HepG2 (cell line): Measurements from ENCODE around the gene HIGD1C. TPM values are rescaled to one million over a fixed set of nuclear protein-coding genes. Genes with fewer than 3 reads are reported as not detected.

Source experiments
- AGO1 ChIP-seq: fragments of 200-400 bp; formaldehyde crosslinking; IDR thresholded peaks from 2 replicates; pipeline ENCODE4 v1.6.1; 2017; ENCODE audit warnings: mild to moderate bottlenecking, low read depth, low read length, moderate library complexity; ENCODE audit not compliant: poor library complexity, severe bottlenecking
- BCL6 ChIP-seq: IDR thresholded peaks from 2 replicates; pipeline ENCODE4 v1.6.1; 2016; ENCODE audit warnings: missing genetic modification reagents, missing compliant biosample characterization
- CBX2 ChIP-seq, 2 experiments: fragments of 200-600 bp in 1 of 2; sonication (generic); formaldehyde crosslinking in 1 of 2; IDR thresholded peaks; 2 replicates each; pipeline versions ENCODE4 v1.7.0 to v1.8.1; 2018 to 2022; ENCODE audit warnings: low read depth in 2 of 2, low read length in 1 of 2, mild to moderate bottlenecking in 1 of 2, missing genetic modification reagents in 1 of 2
- IKZF4 ChIP-seq: sonication (generic); formaldehyde crosslinking; IDR thresholded peaks from 2 replicates; pipeline ENCODE4 v1.5.1; 2020; ENCODE audit warnings: borderline replicate concordance, mild to moderate bottlenecking, low read depth, missing genetic modification reagents; ENCODE audit errors: not compliant biosample characterization
- LCORL ChIP-seq, 2 experiments: fragments of 450-650 bp in 1 of 2; sonication (generic) in 1 of 2; formaldehyde crosslinking in 1 of 2; IDR thresholded peaks; 2 replicates each; pipeline versions ENCODE4 v1.5.0 to v1.6.1; 2017 to 2020; ENCODE audit warnings: antibody characterized with exemption in 1 of 2, missing genetic modification reagents in 1 of 2
- MIER3 ChIP-seq: IDR thresholded peaks from 2 replicates; pipeline ENCODE4 v1.6.1; 2016; ENCODE audit warnings: missing compliant biosample characterization, borderline replicate concordance
- NFE2 ChIP-seq: sonication (generic); formaldehyde crosslinking; IDR thresholded peaks from 2 replicates; pipeline ENCODE4 v1.4.0; 2020; ENCODE audit warnings: missing genetic modification reagents
- NR2F2 ChIP-seq: IDR thresholded peaks from 2 replicates; pipeline ENCODE4 v1.6.1; 2012; ENCODE audit warnings: low read depth, inconsistent platforms, borderline replicate concordance
- SIN3B ChIP-seq: fragments of 150-350 bp; IDR thresholded peaks from 2 replicates; pipeline ENCODE4 v1.6.1; 2014; ENCODE audit warnings: low read length
- SP140L ChIP-seq: sonication (generic); formaldehyde crosslinking; IDR thresholded peaks from 2 replicates; pipeline ENCODE4 v1.4.0; 2020; ENCODE audit warnings: missing genetic modification reagents, borderline replicate concordance
- SRSF1 ChIP-seq: fragments of 200-400 bp; formaldehyde crosslinking; optimal IDR thresholded peaks from 2 replicates; pipeline ENCODE3; 2017; ENCODE audit warnings: mild to moderate bottlenecking, low read depth, low read length, moderate library complexity
- SRSF4 ChIP-seq: fragments of 200-400 bp; formaldehyde crosslinking; IDR thresholded peaks from one replicate; pipeline ENCODE4 v1.6.1; 2018; ENCODE audit warnings: mild to moderate bottlenecking, low read depth, low read length, moderate library complexity; ENCODE audit not compliant: poor library complexity, severe bottlenecking
- TCF7L2 ChIP-seq: IDR thresholded peaks from 2 replicates; pipeline ENCODE4 v1.6.1; 2011; ENCODE audit warnings: mild to moderate bottlenecking, low read depth, low read length, moderate library complexity
- THAP7 ChIP-seq: sonication (generic); formaldehyde crosslinking; IDR thresholded peaks from 2 replicates; pipeline ENCODE4 v1.8.1; 2023; ENCODE audit warnings: mild to moderate bottlenecking, missing genetic modification reagents
- ZNF275 ChIP-seq: sonication (generic); formaldehyde crosslinking; IDR thresholded peaks from 2 replicates; pipeline ENCODE4 v1.8.0; 2022; ENCODE audit warnings: missing genetic modification reagents, mild to moderate bottlenecking, inconsistent platforms, borderline replicate concordance
- ZNF282 ChIP-seq: fragments of 450-650 bp; IDR thresholded peaks from 2 replicates; pipeline ENCODE4 v1.6.1; 2018; ENCODE audit not compliant: partially characterized antibody
- ZNF337 ChIP-seq: sonication (generic); formaldehyde crosslinking; IDR thresholded peaks from 2 replicates; pipeline ENCODE4 v1.5.1; 2020; ENCODE audit warnings: missing genetic modification reagents, low read depth, mild to moderate bottlenecking, borderline replicate concordance
- ZNF484 ChIP-seq: sonication (generic); formaldehyde crosslinking; IDR thresholded peaks from 2 replicates; pipeline ENCODE4 v1.5.1; 2020; ENCODE audit warnings: mild to moderate bottlenecking, low read depth, missing genetic modification reagents, borderline replicate concordance
- ZNF550 ChIP-seq: sonication (generic); formaldehyde crosslinking; IDR thresholded peaks from 2 replicates; pipeline ENCODE4 v1.4.0; 2020; ENCODE audit warnings: mild to moderate bottlenecking, missing genetic modification reagents, borderline replicate concordance
- ZNF589 ChIP-seq: sonication (generic); formaldehyde crosslinking; conservative IDR thresholded peaks from 2 replicates; pipeline ENCODE4 v1.8.0; 2022; ENCODE audit warnings: mild to moderate bottlenecking, moderate library complexity, missing genetic modification reagents
- ZNF737 ChIP-seq: sonication (generic); formaldehyde crosslinking; IDR thresholded peaks from 2 replicates; pipeline ENCODE4 v1.5.0; 2020; ENCODE audit warnings: missing genetic modification reagents, mild to moderate bottlenecking, borderline replicate concordance
- ZNF816 ChIP-seq: sonication (generic); formaldehyde crosslinking; IDR thresholded peaks from 2 replicates; pipeline ENCODE4 v1.8.0; 2022; ENCODE audit warnings: missing genetic modification reagents, mild to moderate bottlenecking, borderline replicate concordance
- polyA plus RNA-seq, 8 experiments: library from polyadenylated mRNA; depleted of rRNA in 3 of 8; stranded (reverse) in 7 of 8; unstranded in 1 of 8; fragments of >200 nt; fragmentation: Illumina TruSeq in 4 of 8; extraction: Trizol in 4 of 8; gene quantifications; 2 replicates each; pipeline versions ENCODE4 v1.2.1 to v1.2.3, GENCODE V29; 2011 to 2016; ENCODE audit warnings: low read depth in 4 of 8, missing spikeins in 1 of 8, mixed read lengths in 1 of 8; ENCODE audit not compliant: insufficient read depth in 1 of 8
- total RNA-seq, 5 experiments: library from RNA; depleted of rRNA; stranded (reverse); fragments of >200 nt; fragmentation: Illumina TruSeq; extraction: Trizol; gene quantifications; 2 replicates each; pipeline ENCODE4 v1.2.3, GENCODE V29; 2016; ENCODE audit warnings: low read depth in 1 of 5
- TF ChIP-seq, protein P1 (sequence below): IDR thresholded peaks from 2 replicates; pipeline ENCODE4 v1.6.1; 2016; ENCODE audit warnings: mild to moderate bottlenecking, missing biosample characterization, missing genetic modification reagents
- TF ChIP-seq, protein P2 (sequence below): IDR thresholded peaks from 2 replicates; pipeline ENCODE4 v1.6.1; 2012; ENCODE audit warnings: inconsistent platforms
- TF ChIP-seq, protein P3 (sequence below): IDR thresholded peaks from 2 replicates; pipeline ENCODE4 v1.6.1; 2018; ENCODE audit warnings: missing genetic modification reagents, mild to moderate bottlenecking, missing compliant biosample characterization

Gene HIGD1C
- total and polyA plus RNA-seq, 2 of the 13 experiments (the other 11 are each of a cell fraction or from before 2014, with no cell fraction given) = not detected

DNA sequence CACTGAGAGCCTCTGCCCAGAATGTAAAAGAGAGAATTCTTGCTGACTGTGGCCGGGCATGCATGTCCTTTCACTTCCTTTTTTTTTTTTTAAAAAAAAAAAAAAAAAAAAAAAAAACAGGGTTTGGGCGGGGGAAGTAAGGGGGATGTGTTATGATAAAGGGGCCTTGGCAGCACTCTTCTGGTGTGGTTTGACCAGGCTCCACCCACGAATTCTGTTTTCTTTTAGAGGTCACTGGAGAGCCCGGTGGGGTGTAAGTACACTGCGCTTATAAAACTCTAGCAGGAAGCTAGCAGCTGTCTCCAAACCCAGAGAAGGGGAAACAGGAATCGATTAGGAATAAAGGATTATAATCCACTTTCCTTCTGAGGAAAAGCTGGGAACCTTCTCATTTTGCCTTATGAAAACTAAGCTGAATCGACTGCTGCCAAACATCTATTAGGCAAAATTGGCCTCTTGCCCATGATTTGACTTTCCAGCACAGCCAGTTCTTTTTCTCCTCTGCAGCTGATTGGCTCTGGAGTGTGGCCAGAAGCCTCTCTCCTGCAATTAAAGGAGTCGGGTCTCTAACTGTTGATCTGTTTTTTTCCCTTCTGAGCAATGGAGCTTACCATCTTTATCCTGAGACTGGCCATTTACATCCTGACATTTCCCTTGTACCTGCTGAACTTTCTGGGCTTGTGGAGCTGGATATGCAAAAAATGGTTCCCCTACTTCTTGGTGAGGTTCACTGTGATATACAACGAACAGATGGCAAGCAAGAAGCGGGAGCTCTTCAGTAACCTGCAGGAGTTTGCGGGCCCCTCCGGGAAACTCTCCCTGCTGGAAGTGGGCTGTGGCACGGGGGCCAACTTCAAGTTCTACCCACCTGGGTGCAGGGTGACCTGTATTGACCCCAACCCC lies 27.7 kb upstream of the HIGD1C start (continued):
- TF ChIP-seq ZNF589 (CRISPR knock-in tag) (no peak), TCF7L2 (no peak), THAP7 (no peak), ZNF816 (CRISPR knock-in tag) (no peak), MIER3 (CRISPR knock-in tag) (no peak), ZNF484 (CRISPR knock-in tag) (no peak), LCORL (IDR thresholded peaks at IDR 0.05) (0 out of 2 replicates have a peak, but pooled peaks have one; percentile 29), LCORL (CRISPR knock-in tag; IDR thresholded peaks at IDR 0.05) (no peak), NFE2 (CRISPR knock-in tag) (no peak), CBX2 (IDR thresholded peaks at IDR 0.05; ENCODE audit: low read depth, low read length) (no peak), CBX2 (CRISPR knock-in tag; IDR thresholded peaks at IDR 0.05; ENCODE audit: low read depth) (no peak), AGO1 (no peak), ZNF337 (no peak), IKZF4 (no peak), SP140L (CRISPR knock-in tag) (no peak), ZNF550 (CRISPR knock-in tag) (no peak), ZNF282 (no peak), SRSF4 (no peak), BCL6 (CRISPR knock-in tag) (peak; percentile 17; the same call in 1 of the 2 replicates), SIN3B (no peak), SRSF1 (no peak), ZNF275 (CRISPR knock-in tag) (no peak), ZNF737 (no peak), NR2F2 (0 out of 2 replicates have a peak, but pooled peaks have one; percentile 28)
- TF ChIP-seq, protein P1, sequence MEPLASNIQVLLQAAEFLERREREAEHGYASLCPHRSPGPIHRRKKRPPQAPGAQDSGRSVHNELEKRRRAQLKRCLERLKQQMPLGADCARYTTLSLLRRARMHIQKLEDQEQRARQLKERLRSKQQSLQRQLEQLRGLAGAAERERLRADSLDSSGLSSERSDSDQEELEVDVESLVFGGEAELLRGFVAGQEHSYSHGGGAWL (CRISPR knock-in tag) = peak; percentile 8; the same call in 1 of the 2 replicates
- TF ChIP-seq, protein P2, sequence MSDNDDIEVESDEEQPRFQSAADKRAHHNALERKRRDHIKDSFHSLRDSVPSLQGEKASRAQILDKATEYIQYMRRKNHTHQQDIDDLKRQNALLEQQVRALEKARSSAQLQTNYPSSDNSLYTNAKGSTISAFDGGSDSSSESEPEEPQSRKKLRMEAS = no peak
- TF ChIP-seq, protein P3, sequence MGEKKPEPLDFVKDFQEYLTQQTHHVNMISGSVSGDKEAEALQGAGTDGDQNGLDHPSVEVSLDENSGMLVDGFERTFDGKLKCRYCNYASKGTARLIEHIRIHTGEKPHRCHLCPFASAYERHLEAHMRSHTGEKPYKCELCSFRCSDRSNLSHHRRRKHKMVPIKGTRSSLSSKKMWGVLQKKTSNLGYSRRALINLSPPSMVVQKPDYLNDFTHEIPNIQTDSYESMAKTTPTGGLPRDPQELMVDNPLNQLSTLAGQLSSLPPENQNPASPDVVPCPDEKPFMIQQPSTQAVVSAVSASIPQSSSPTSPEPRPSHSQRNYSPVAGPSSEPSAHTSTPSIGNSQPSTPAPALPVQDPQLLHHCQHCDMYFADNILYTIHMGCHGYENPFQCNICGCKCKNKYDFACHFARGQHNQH (CRISPR knock-in tag) = no peak
